Measurements from ENCODE around the gene WDR26.
"Not testable (repeated sequence)": the region's sequence is repeated elsewhere in the genome, so short reads cannot be mapped to it uniquely, and the experiment has no call there.

The WDR26 gene

GRCh38 chr1:224434691-224435317, at the start of gene WDR26:
Gene WDR26, minus strand, starts transcription at chr1:224434797.
- peaks cover 33% of the 10 kb centered on the region for H3K4me1 Mint-ChIP-seq (ENCODE audit: low read depth)
- H3K27me3 Mint-ChIP-seq: no peaks in the 10 kb centered on the region
- H3K4me3 Mint-ChIP-seq: peak within 1 kb of the TSS; percentile 94
- no peaks in the 10 kb centered on the region for H3K9me3 Mint-ChIP-seq
- H3K27ac Mint-ChIP-seq: peak within 1 kb of the TSS; percentile 96
- H3K36me3 Mint-ChIP-seq (ENCODE audit: low read depth): peaks cover 40% of the 10 kb centered on the region
- intact Hi-C loops (cut with micrococcal nuclease): loop anchor here (1.0 kb wide), 1 partner anchor 22 kb away; no protein-coding TSS in a partner anchor

- H3K4me3 Mint-ChIP-seq; H3K9me3 Mint-ChIP-seq; H3K36me3 Mint-ChIP-seq (ENCODE audit: low read depth); intact Hi-C loops (cut with micrococcal nuclease); H3K27me3 Mint-ChIP-seq; H3K4me1 Mint-ChIP-seq (ENCODE audit: low read depth); H3K27ac Mint-ChIP-seq: not testable (repeated sequence)
Observed at GRCh38 chr1:224483206-224483605, 48.6 kb upstream of the WDR26 start.

- Mint-ChIP-seq H3K27me3 (no peaks in the 10 kb centered on the region), H3K27ac (no peak overlapping the region), H3K4me1 (ENCODE audit: low read depth) (peaks cover 8% of the 10 kb centered on the region), H3K4me3 (no peak overlapping the region), H3K9me3 (peaks cover 8% of the 10 kb centered on the region), H3K36me3 (ENCODE audit: low read depth) (no peaks in the 10 kb centered on the region)
- intact Hi-C loops (cut with micrococcal nuclease): no loop called here
Observed at GRCh38 chr1:224482619-224483018, 48.0 kb upstream of the WDR26 start.

- Mint-ChIP-seq H3K27me3 (no peaks in the 10 kb centered on the region), H3K36me3 (ENCODE audit: low read depth) (no peaks in the 10 kb centered on the region), H3K4me1 (ENCODE audit: low read depth) (no peaks in the 10 kb centered on the region), H3K9me3 (peaks cover 8% of the 10 kb centered on the region), H3K4me3 (no peak overlapping the region), H3K27ac (no peak overlapping the region)
- intact Hi-C loops (cut with micrococcal nuclease): no loop called here
Observed at GRCh38 chr1:224481601-224482000, 47.0 kb upstream of the WDR26 start.

- H3K27me3 Mint-ChIP-seq; H3K9me3 Mint-ChIP-seq; H3K4me3 Mint-ChIP-seq; H3K36me3 Mint-ChIP-seq (ENCODE audit: low read depth); intact Hi-C loops (cut with micrococcal nuclease); H3K27ac Mint-ChIP-seq; H3K4me1 Mint-ChIP-seq (ENCODE audit: low read depth): not testable (repeated sequence)
Observed at GRCh38 chr1:224480888-224481459, 46.4 kb upstream of the WDR26 start.

- H3K4me3 Mint-ChIP-seq; intact Hi-C loops (cut with micrococcal nuclease); H3K27me3 Mint-ChIP-seq; H3K4me1 Mint-ChIP-seq (ENCODE audit: low read depth); H3K27ac Mint-ChIP-seq; H3K36me3 Mint-ChIP-seq (ENCODE audit: low read depth); H3K9me3 Mint-ChIP-seq: not testable (repeated sequence)
Observed at GRCh38 chr1:224480200-224480599, 45.6 kb upstream of the WDR26 start.

GRCh38 chr1:224472806-224473205, 38.2 kb upstream of the WDR26 start:
- H3K36me3 Mint-ChIP-seq (ENCODE audit: low read depth): no peaks in the 10 kb centered on the region
- intact Hi-C loops (cut with micrococcal nuclease): no loop called here
- no peak overlapping the region for H3K27ac Mint-ChIP-seq
- H3K4me3 Mint-ChIP-seq: no peak overlapping the region
- H3K4me1 Mint-ChIP-seq (ENCODE audit: low read depth): peaks cover 6% of the 10 kb centered on the region
- H3K9me3 Mint-ChIP-seq: peaks cover 6% of the 10 kb centered on the region
- no peaks in the 10 kb centered on the region for H3K27me3 Mint-ChIP-seq

GRCh38 chr1:224466154-224466553, 31.6 kb upstream of the WDR26 start:
- no peaks in the 10 kb centered on the region for H3K36me3 Mint-ChIP-seq (ENCODE audit: low read depth)
- peaks cover 6% of the 10 kb centered on the region for H3K4me1 Mint-ChIP-seq (ENCODE audit: low read depth)
- H3K27ac Mint-ChIP-seq: no peak overlapping the region
- H3K4me3 Mint-ChIP-seq: no peak overlapping the region
- intact Hi-C loops (cut with micrococcal nuclease): no loop called here
- H3K27me3 Mint-ChIP-seq: no peaks in the 10 kb centered on the region
- H3K9me3 Mint-ChIP-seq: peaks cover 6% of the 10 kb centered on the region

- H3K27ac Mint-ChIP-seq: peak overlapping the region; percentile 59
- intact Hi-C loops (cut with micrococcal nuclease): loop anchor here (5.0 kb wide), 2 partner anchors 38 to 42 kb away; no protein-coding TSS in a partner anchor
- H3K27me3 Mint-ChIP-seq: no peaks in the 10 kb centered on the region
- H3K4me1 Mint-ChIP-seq (ENCODE audit: low read depth): peaks cover 35% of the 10 kb centered on the region
- H3K9me3 Mint-ChIP-seq: no peaks in the 10 kb centered on the region
- H3K4me3 Mint-ChIP-seq: no peak overlapping the region
- H3K36me3 Mint-ChIP-seq (ENCODE audit: low read depth): no peaks in the 10 kb centered on the region
Observed at GRCh38 chr1:224459966-224460365, 25.4 kb upstream of the WDR26 start.

GRCh38 chr1:224458996-224459395, 24.4 kb upstream of the WDR26 start:
- no peaks in the 10 kb centered on the region for H3K9me3 Mint-ChIP-seq
- H3K27ac Mint-ChIP-seq: peak overlapping the region; percentile 59
- intact Hi-C loops (cut with micrococcal nuclease): loop anchor here (5.0 kb wide), 2 partner anchors 37 to 43 kb away; no protein-coding TSS in a partner anchor
- no peaks in the 10 kb centered on the region for H3K27me3 Mint-ChIP-seq
- H3K36me3 Mint-ChIP-seq (ENCODE audit: low read depth): no peaks in the 10 kb centered on the region
- H3K4me1 Mint-ChIP-seq (ENCODE audit: low read depth): peaks cover 35% of the 10 kb centered on the region
- H3K4me3 Mint-ChIP-seq: no peak overlapping the region

GRCh38 chr1:224458296-224458695, 23.7 kb upstream of the WDR26 start:
- no peak overlapping the region for H3K4me3 Mint-ChIP-seq
- no peaks in the 10 kb centered on the region for H3K27me3 Mint-ChIP-seq
- H3K36me3 Mint-ChIP-seq (ENCODE audit: low read depth): no peaks in the 10 kb centered on the region
- peak overlapping the region; percentile 59 for H3K27ac Mint-ChIP-seq
- intact Hi-C loops (cut with micrococcal nuclease): loop anchor here (5.0 kb wide), 2 partner anchors 36 to 44 kb away; no protein-coding TSS in a partner anchor
- no peaks in the 10 kb centered on the region for H3K9me3 Mint-ChIP-seq
- peaks cover 35% of the 10 kb centered on the region for H3K4me1 Mint-ChIP-seq (ENCODE audit: low read depth)

GRCh38 chr1:224457782-224458144, 23.2 kb upstream of the WDR26 start:
- Mint-ChIP-seq H3K36me3 (ENCODE audit: low read depth) (no peaks in the 10 kb centered on the region), H3K27me3 (no peaks in the 10 kb centered on the region), H3K27ac (peak overlapping the region; percentile 80), H3K9me3 (no peaks in the 10 kb centered on the region), H3K4me1 (ENCODE audit: low read depth) (peaks cover 35% of the 10 kb centered on the region), H3K4me3 (no peak overlapping the region)
- intact Hi-C loops (cut with micrococcal nuclease): loop anchor here (1.0 to 5.0 kb wide), 3 partner anchors 23 to 45 kb away; partner anchors contain the start of gene WDR26

- H3K4me1 Mint-ChIP-seq (ENCODE audit: low read depth): peaks cover 35% of the 10 kb centered on the region
Observed at GRCh38 chr1:224456637-224456953, 22.0 kb upstream of the WDR26 start.

GRCh38 chr1:224454402-224455055, 19.9 kb upstream of the WDR26 start:
- no peaks in the 10 kb centered on the region for H3K36me3 Mint-ChIP-seq (ENCODE audit: low read depth)
- no peaks in the 10 kb centered on the region for H3K9me3 Mint-ChIP-seq
- no peaks in the 10 kb centered on the region for H3K27me3 Mint-ChIP-seq
- H3K27ac Mint-ChIP-seq: no peak overlapping the region
- intact Hi-C loops (cut with micrococcal nuclease): loop anchor here (5.0 kb wide), 2 partner anchors 32 to 48 kb away; no protein-coding TSS in a partner anchor
- H3K4me1 Mint-ChIP-seq (ENCODE audit: low read depth): peaks cover 40% of the 10 kb centered on the region
- no peak overlapping the region for H3K4me3 Mint-ChIP-seq

More at GRCh38 chr1:224456637-224456953, 22.0 kb upstream of the WDR26 start:
- Mint-ChIP-seq H3K9me3 (no peaks in the 10 kb centered on the region), H3K27me3 (no peaks in the 10 kb centered on the region), H3K4me3 (no peak overlapping the region), H3K36me3 (ENCODE audit: low read depth) (no peaks in the 10 kb centered on the region), H3K27ac (peak overlapping the region; percentile 80)
- intact Hi-C loops (cut with micrococcal nuclease): loop anchor here (5.0 kb wide), 2 partner anchors 34 to 46 kb away; no protein-coding TSS in a partner anchor

Measured in dendritic cell treated with granulocyte-macrophage colony-stimulating factor and Interleukin-4, amounts not matched to agents 40 ng/mL and 50 ng/mL, for 4 days (primary cell).